SU-DHL-6 (cell line): ENCODE data around the gene ART3.

ENCODE experiments used
- EZH2phosphoT487 ChIP-seq: fragments of 200-600 bp; sonication (generic), shearing (Covaris generic); conservative IDR thresholded peaks from 2 replicates; pipeline ENCODE4 v1.6.1; 2018; ENCODE audit warnings: mild to moderate bottlenecking, antibody characterized with exemption, low read length, moderate library complexity, mixed read lengths
- TF ChIP-seq, protein P1 (sequence below): fragments of 200-600 bp; sonication (generic); IDR thresholded peaks from one replicate; pipeline ENCODE4 v1.5.1; 2017; ENCODE audit warnings: antibody characterized with exemption, mild to moderate bottlenecking, low read length, moderate library complexity; ENCODE audit not compliant: insufficient read depth, poor library complexity, severe bottlenecking

DNA sequence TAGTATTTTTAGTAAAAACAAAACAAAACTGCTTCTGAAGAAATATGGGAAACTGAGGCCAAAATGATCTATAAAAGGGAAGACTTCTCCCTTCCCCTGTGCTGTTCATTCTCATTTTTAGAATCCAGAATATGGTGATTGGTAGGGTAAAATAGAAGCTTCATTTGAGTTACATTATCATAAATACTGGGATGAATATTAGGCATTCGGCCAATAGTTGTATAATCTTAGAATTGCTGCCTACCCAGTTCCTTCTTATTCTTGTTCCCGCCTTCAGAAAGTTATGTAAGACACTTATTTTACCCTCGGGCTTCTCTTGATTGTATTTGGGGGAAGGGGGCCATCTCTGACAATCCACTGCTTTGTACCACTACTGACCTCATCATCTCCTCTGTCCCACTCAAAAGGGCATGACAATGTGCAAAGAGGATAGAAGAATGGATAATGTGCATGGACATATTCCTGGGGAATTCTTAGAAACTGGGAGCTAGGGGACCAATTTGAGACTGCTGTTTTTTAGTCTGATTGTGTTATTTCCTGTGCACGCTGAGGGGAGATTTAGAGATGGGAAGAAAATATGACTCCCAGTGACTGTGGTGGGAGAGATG lies 588 bp downstream of the ART3 start:
- TF ChIP-seq, protein P1, sequence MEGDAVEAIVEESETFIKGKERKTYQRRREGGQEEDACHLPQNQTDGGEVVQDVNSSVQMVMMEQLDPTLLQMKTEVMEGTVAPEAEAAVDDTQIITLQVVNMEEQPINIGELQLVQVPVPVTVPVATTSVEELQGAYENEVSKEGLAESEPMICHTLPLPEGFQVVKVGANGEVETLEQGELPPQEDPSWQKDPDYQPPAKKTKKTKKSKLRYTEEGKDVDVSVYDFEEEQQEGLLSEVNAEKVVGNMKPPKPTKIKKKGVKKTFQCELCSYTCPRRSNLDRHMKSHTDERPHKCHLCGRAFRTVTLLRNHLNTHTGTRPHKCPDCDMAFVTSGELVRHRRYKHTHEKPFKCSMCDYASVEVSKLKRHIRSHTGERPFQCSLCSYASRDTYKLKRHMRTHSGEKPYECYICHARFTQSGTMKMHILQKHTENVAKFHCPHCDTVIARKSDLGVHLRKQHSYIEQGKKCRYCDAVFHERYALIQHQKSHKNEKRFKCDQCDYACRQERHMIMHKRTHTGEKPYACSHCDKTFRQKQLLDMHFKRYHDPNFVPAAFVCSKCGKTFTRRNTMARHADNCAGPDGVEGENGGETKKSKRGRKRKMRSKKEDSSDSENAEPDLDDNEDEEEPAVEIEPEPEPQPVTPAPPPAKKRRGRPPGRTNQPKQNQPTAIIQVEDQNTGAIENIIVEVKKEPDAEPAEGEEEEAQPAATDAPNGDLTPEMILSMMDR, result no peak
- no peak for TF ChIP-seq EZH2phosphoT487
